Neuronal stem cell (in vitro differentiated cells): ENCODE data around the gene UNC13B.

Experiments
- DNase-seq: peaks from one replicate; pipeline ENCODE4 v3.0.0-alpha.2; 2013; ENCODE audit warnings: low spot score
- H2AFZ ChIP-seq: one replicate; pipeline ENCODE4 v1.6.1; 2013; ENCODE audit warnings: mild to moderate bottlenecking, low read length, inconsistent platforms
- H2AK5ac ChIP-seq: 2 replicates; pipeline ENCODE4 v1.6.1; 2013; ENCODE audit warnings: low read depth, mild to moderate bottlenecking, inconsistent platforms, low read length, moderate library complexity, mixed read lengths
- H2BK120ac ChIP-seq: 2 replicates; pipeline ENCODE4 v1.6.1; 2013; ENCODE audit warnings: low read depth, mild to moderate bottlenecking, inconsistent platforms, low read length, moderate library complexity, mixed read lengths
- H2BK12ac ChIP-seq: one replicate; pipeline ENCODE4 v1.6.1; 2013; ENCODE audit warnings: low read length, inconsistent platforms
- H2BK15ac ChIP-seq: 2 replicates; pipeline ENCODE4 v1.6.1; 2013; ENCODE audit warnings: mild to moderate bottlenecking, low read length, inconsistent platforms, mixed read lengths
- H2BK5ac ChIP-seq: one replicate; pipeline ENCODE4 v1.6.1; 2013; ENCODE audit warnings: inconsistent platforms, mild to moderate bottlenecking, low read length, moderate library complexity
- H3K14ac ChIP-seq: one replicate; pipeline ENCODE4 v1.6.1; 2013; ENCODE audit warnings: low read length, inconsistent platforms
- H3K18ac ChIP-seq: 2 replicates; pipeline ENCODE4 v1.6.1; 2013; ENCODE audit warnings: low read length, inconsistent platforms
- H3K23ac ChIP-seq: 2 replicates; pipeline ENCODE4 v1.6.1; 2013; ENCODE audit warnings: low read depth, mild to moderate bottlenecking, mixed read lengths, low read length, inconsistent platforms; ENCODE audit not compliant: poor library complexity
- H3K27ac ChIP-seq: replicated peaks from 3 replicates; pipeline ENCODE4 v1.5.1; 2013; ENCODE audit warnings: low read length, inconsistent platforms
- H3K27me3 ChIP-seq, 3 experiments: 2 replicates each; pipeline ENCODE4 v1.6.1; 2013; ENCODE audit warnings: low read length in 3 of 3, mild to moderate bottlenecking in 2 of 3, inconsistent platforms in 1 of 3, low read depth in 1 of 3, mixed read lengths in 1 of 3, moderate library complexity in 1 of 3; ENCODE audit not compliant: control insufficient read depth in 3 of 3, insufficient read depth in 3 of 3
- H3K36me3 ChIP-seq, 2 donors: replicated peaks in 1 of 2; 2 replicates each; pipeline ENCODE4 v1.6.1; 2013; ENCODE audit warnings: low read length in 2 of 2; ENCODE audit not compliant: control insufficient read depth in 2 of 2, insufficient read depth in 2 of 2
- H3K4ac ChIP-seq: 2 replicates; pipeline ENCODE4 v1.6.1; 2013; ENCODE audit warnings: inconsistent platforms, mild to moderate bottlenecking, low read length, moderate library complexity
- H3K4me1 ChIP-seq, 2 donors: 1 replicate in 1 of 2; 2 replicates in 1 of 2; pipeline ENCODE4 v1.6.1; 2013; ENCODE audit warnings: low read length in 2 of 2, low read depth in 1 of 2; ENCODE audit not compliant: control insufficient read depth in 2 of 2, insufficient read depth in 1 of 2
- H3K4me2 ChIP-seq: one replicate; pipeline ENCODE4 v1.6.1; 2013; ENCODE audit warnings: mild to moderate bottlenecking, low read length, inconsistent platforms; ENCODE audit not compliant: insufficient read depth, poor library complexity, severe bottlenecking
- H3K4me3 ChIP-seq, 2 donors: 2 replicates each; pipeline ENCODE4 v1.5.1; 2013; ENCODE audit warnings: low read length in 2 of 2, mild to moderate bottlenecking in 2 of 2, inconsistent platforms in 1 of 2, moderate library complexity in 1 of 2
- H3K79me1 ChIP-seq: one replicate; pipeline ENCODE4 v1.6.1; 2013; ENCODE audit warnings: low read depth, mild to moderate bottlenecking, inconsistent platforms, low read length, moderate library complexity
- H3K9ac ChIP-seq: one replicate; pipeline ENCODE4 v1.6.1; 2013; ENCODE audit warnings: mild to moderate bottlenecking, low read depth, low read length, inconsistent platforms; ENCODE audit not compliant: poor library complexity
- H3K9me3 ChIP-seq, 2 donors: replicated peaks in 1 of 2; 2 replicates each; pipeline versions ENCODE3 to v1.6.1; 2013; ENCODE audit warnings: low read length in 2 of 2, mild to moderate bottlenecking in 2 of 2, inconsistent platforms in 1 of 2, low read depth in 1 of 2, mixed read lengths in 1 of 2, moderate library complexity in 1 of 2; ENCODE audit not compliant: control insufficient read depth in 2 of 2, insufficient read depth in 1 of 2
- H4K8ac ChIP-seq: one replicate; pipeline ENCODE4 v1.6.1; 2013; ENCODE audit warnings: low read depth, mild to moderate bottlenecking, inconsistent platforms, low read length, moderate library complexity
- H4K91ac ChIP-seq: one replicate; pipeline ENCODE4 v1.6.1; 2013; ENCODE audit warnings: low read length, low read depth, mild to moderate bottlenecking, inconsistent platforms; ENCODE audit not compliant: poor library complexity
- WGBS, 2 donors: extraction: QIAGEN DNeasy Blood & Tissue Kit; methylation state at CpG; one replicate each; pipeline ENCODE4 v1.1.7; 2013; ENCODE audit warnings: missing lambda C conversion rate in 2 of 2, mixed read lengths in 1 of 2; ENCODE audit not compliant: insufficient read length in 2 of 2, insufficient replicate concordance in 1 of 2; ENCODE audit errors: extremely low coverage in 2 of 2; 5-methylcytosine and 5-hydroxymethylcytosine counted together

Gene UNC13B

GRCh38 chr9:35333551-35333950 lies 171.7 kb downstream of the UNC13B start:
- H2AFZ ChIP-seq, result no peak overlapping the region
- H4K8ac ChIP-seq, result no peak overlapping the region
- no peak overlapping the region for H3K4me3 ChIP-seq
- no peak overlapping the region for H2BK120ac ChIP-seq
- H3K9me3 ChIP-seq, result no peaks in the 10 kb centered on the region
- H3K23ac ChIP-seq, result no peak overlapping the region
- H2BK5ac ChIP-seq, result no peak overlapping the region
- H3K27me3 ChIP-seq, result no peaks in the 10 kb centered on the region
- H2BK12ac ChIP-seq, result no peak overlapping the region
- H3K14ac ChIP-seq, result no peak overlapping the region
- whole genome bisulfite sequencing, 2 donors, result no CpG with 5 or more reads among the region's 1 CpG
- no peak overlapping the region for H2AK5ac ChIP-seq
- no peak overlapping the region for H4K91ac ChIP-seq
- DNase-seq, result no peak
- no peaks in the 10 kb centered on the region for H3K36me3 ChIP-seq
- no peak overlapping the region for H3K9ac ChIP-seq
- H3K79me1 ChIP-seq, result no peaks in the 10 kb centered on the region
- no peak overlapping the region for H3K27ac ChIP-seq
- no peak overlapping the region for H3K18ac ChIP-seq
- H3K4me1 ChIP-seq, result no peaks in the 10 kb centered on the region
- H2BK15ac ChIP-seq, result no peak overlapping the region
- H3K4ac ChIP-seq, result no peak overlapping the region
- H3K4me2 ChIP-seq, result no peak overlapping the region

- no peak overlapping the region for H2BK12ac ChIP-seq
- H2AK5ac ChIP-seq, result no peak overlapping the region
- no peak overlapping the region for H3K18ac ChIP-seq
- H3K9me3 ChIP-seq, result no peaks in the 10 kb centered on the region
- no peak overlapping the region for H2BK120ac ChIP-seq
- no peak for DNase-seq
- H2AFZ ChIP-seq, result no peak overlapping the region
- no peak overlapping the region for H3K23ac ChIP-seq
- no peak overlapping the region for H3K14ac ChIP-seq
- no peak overlapping the region for H3K4me3 ChIP-seq
- H3K79me1 ChIP-seq, result no peaks in the 10 kb centered on the region
- H3K27ac ChIP-seq, result no peak overlapping the region
- H4K91ac ChIP-seq, result no peak overlapping the region
- no peak overlapping the region for H3K4ac ChIP-seq
- no peak overlapping the region for H2BK5ac ChIP-seq
- no peaks in the 10 kb centered on the region for H3K36me3 ChIP-seq
- no peaks in the 10 kb centered on the region for H3K4me1 ChIP-seq
- no peaks in the 10 kb centered on the region for H3K27me3 ChIP-seq
- no peak overlapping the region for H3K4me2 ChIP-seq
- no peak overlapping the region for H3K9ac ChIP-seq
- no peak overlapping the region for H2BK15ac ChIP-seq
- H4K8ac ChIP-seq, result no peak overlapping the region
These were observed 173.4 kb downstream of the UNC13B start for GRCh38 chr9:35335164-35335563.

GRCh38 chr9:35338086-35338485 lies 176.3 kb downstream of the UNC13B start:
- Histone ChIP-seq H3K4ac (no peak overlapping the region), H3K4me3 (no peak overlapping the region), H3K27me3 (no peaks in the 10 kb centered on the region), H2AFZ (no peak overlapping the region), H2AK5ac (no peak overlapping the region), H3K23ac (no peak overlapping the region), H2BK5ac (no peak overlapping the region), H3K79me1 (no peaks in the 10 kb centered on the region), H2BK120ac (no peak overlapping the region), H3K27ac (no peak overlapping the region), H3K4me1 (peaks cover 0 to 5% of the 10 kb centered on the region in 2 donors), H3K9ac (no peak overlapping the region), H2BK12ac (no peak overlapping the region), H2BK15ac (no peak overlapping the region), H3K14ac (no peak overlapping the region), H4K8ac (no peak overlapping the region), H3K4me2 (no peak overlapping the region), H4K91ac (no peak overlapping the region), H3K18ac (no peak overlapping the region), H3K36me3 (no peaks in the 10 kb centered on the region), H3K9me3 (no peaks in the 10 kb centered on the region)
- WGBS, 2 donors, result no CpG with 5 or more reads among the region's 2 CpGs
- DNase-seq, result no peak

DNA sequence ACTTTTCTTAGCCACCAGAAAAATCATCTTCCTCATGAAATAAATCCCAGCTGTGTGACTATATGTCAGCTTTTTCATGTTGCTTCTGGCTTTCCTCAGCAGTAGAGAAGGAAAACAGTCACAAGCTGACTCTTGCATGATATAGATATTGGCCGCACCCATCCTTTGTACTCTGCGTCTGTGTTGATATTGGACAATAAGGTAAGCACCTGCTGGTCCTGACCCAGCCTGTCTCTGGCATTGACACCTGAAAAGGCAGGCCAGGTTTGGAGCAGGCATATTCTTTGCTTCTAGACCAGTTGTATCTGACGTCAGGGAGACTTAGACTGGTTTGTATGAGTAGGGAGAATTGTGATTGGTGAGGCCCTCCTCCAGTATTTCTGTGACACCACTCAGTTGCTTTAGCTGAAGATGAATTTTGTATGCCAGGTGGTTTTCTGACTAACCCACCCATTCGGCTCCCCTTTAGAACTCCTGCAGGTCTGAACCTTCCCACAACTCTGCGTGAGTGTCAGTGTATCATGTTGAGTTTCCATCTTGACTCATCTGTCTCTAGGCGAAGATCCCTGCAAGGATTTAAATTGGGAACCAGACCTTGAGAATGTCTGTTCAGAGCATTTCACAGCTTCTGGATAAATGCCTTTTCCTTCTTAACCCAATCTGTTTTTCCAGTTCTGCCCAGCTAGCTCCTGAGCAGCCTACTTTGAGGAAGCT lies 176.9 kb downstream of the UNC13B start:
- no peak overlapping the region for H3K18ac ChIP-seq
- H2BK120ac ChIP-seq, result no peak overlapping the region
- no peak overlapping the region for H3K14ac ChIP-seq
- no peak overlapping the region for H3K4me3 ChIP-seq
- peaks cover 0 to 5% of the 10 kb centered on the region in 2 donors for H3K4me1 ChIP-seq
- no CpG with 5 or more reads among the region's 6 CpGs for WGBS, 2 donors
- no peak overlapping the region for H3K23ac ChIP-seq
- no peak overlapping the region for H4K8ac ChIP-seq
- H3K9me3 ChIP-seq, result no peaks in the 10 kb centered on the region
- H3K9ac ChIP-seq, result no peak overlapping the region
- no peak overlapping the region for H3K27ac ChIP-seq
- H4K91ac ChIP-seq, result no peak overlapping the region
- H3K79me1 ChIP-seq, result no peaks in the 10 kb centered on the region
- no peak overlapping the region for H3K4ac ChIP-seq
- H3K27me3 ChIP-seq, result no peaks in the 10 kb centered on the region
- H2AK5ac ChIP-seq, result no peak overlapping the region
- no peak overlapping the region for H3K4me2 ChIP-seq
- no peaks in the 10 kb centered on the region for H3K36me3 ChIP-seq
- H2BK12ac ChIP-seq, result no peak overlapping the region
- H2BK15ac ChIP-seq, result no peak overlapping the region
- H2BK5ac ChIP-seq, result no peak overlapping the region
- H2AFZ ChIP-seq, result no peak overlapping the region
- no peak for DNase-seq
